ENCODE data around the gene ADCY9.
"Not testable (repeated sequence)": the region's sequence is repeated elsewhere in the genome, so short reads cannot be mapped to it uniquely, and the experiment has no call there.

ADCY9 gene

GRCh38 chr16:3966681-3967080, 149.6 kb downstream of the ADCY9 start:
- DNase-seq: no peak

- no peak for DNase-seq
These were observed 150.3 kb downstream of the ADCY9 start for GRCh38 chr16:3965781-3966582.

GRCh38 chr16:3965306-3965705, 150.9 kb downstream of the ADCY9 start:
- DNase-seq: no peak

- DNase-seq: no peak
These were observed 151.5 kb downstream of the ADCY9 start for GRCh38 chr16:3964686-3965290.

GRCh38 chr16:3963886-3964685, 152.2 kb downstream of the ADCY9 start:
- DNase-seq: no peak

GRCh38 chr16:3963203-3963602, 153.0 kb downstream of the ADCY9 start:
- no peak for DNase-seq

- no peak for DNase-seq
These were observed 154.8 kb downstream of the ADCY9 start for GRCh38 chr16:3961449-3961849.

- not testable (repeated sequence) for DNase-seq
These were observed 156.2 kb downstream of the ADCY9 start for GRCh38 chr16:3959926-3960590.

- DNase-seq: no peak
These were observed 157.1 kb downstream of the ADCY9 start for GRCh38 chr16:3959148-3959547.

- DNase-seq: no peak
These were observed 158.8 kb downstream of the ADCY9 start for GRCh38 chr16:3957344-3957980.

GRCh38 chr16:3954411-3954921, 161.8 kb downstream of the ADCY9 start:
- DNase-seq: no peak

GRCh38 chr16:3953728-3954410, 162.4 kb downstream of the ADCY9 start:
- DNase-seq: no peak

- no peak for DNase-seq
These were observed 163.5 kb downstream of the ADCY9 start for GRCh38 chr16:3952737-3953131.

GRCh38 chr16:3951861-3952736, 164.1 kb downstream of the ADCY9 start:
- no peak for DNase-seq

GRCh38 chr16:3951380-3951779, 164.9 kb downstream of the ADCY9 start:
- DNase-seq: not testable (repeated sequence)

- DNase-seq: no peak
These were observed 165.7 kb downstream of the ADCY9 start for GRCh38 chr16:3950343-3951193.

- no peak for DNase-seq
These were observed 166.3 kb downstream of the ADCY9 start for GRCh38 chr16:3949946-3950342.

GRCh38 chr16:3949287-3949686, 167.0 kb downstream of the ADCY9 start:
- no peak for DNase-seq

- no peak for DNase-seq
These were observed 167.8 kb downstream of the ADCY9 start for GRCh38 chr16:3948378-3948995.

Measured in stimulated activated CD4-positive, alpha-beta T cell treated with anti-CD3 and anti-CD28 coated beads, Interleukin-2, amount 100 ng/mL, for 48 hours (primary cell).